GM15510 (cell line): ENCODE data around the gene ATRX.
A peak's percentile ranks its signal among the peaks of the same experiment; 100 is the strongest.

Experiments
- POLR2A ChIP-seq: IDR thresholded peaks from 3 replicates; pipeline ENCODE4 v1.6.1; 2011; ENCODE audit warnings: borderline replicate concordance; ENCODE audit not compliant: insufficient read length; ENCODE audit errors: extremely low read depth

Gene ATRX, protein sequence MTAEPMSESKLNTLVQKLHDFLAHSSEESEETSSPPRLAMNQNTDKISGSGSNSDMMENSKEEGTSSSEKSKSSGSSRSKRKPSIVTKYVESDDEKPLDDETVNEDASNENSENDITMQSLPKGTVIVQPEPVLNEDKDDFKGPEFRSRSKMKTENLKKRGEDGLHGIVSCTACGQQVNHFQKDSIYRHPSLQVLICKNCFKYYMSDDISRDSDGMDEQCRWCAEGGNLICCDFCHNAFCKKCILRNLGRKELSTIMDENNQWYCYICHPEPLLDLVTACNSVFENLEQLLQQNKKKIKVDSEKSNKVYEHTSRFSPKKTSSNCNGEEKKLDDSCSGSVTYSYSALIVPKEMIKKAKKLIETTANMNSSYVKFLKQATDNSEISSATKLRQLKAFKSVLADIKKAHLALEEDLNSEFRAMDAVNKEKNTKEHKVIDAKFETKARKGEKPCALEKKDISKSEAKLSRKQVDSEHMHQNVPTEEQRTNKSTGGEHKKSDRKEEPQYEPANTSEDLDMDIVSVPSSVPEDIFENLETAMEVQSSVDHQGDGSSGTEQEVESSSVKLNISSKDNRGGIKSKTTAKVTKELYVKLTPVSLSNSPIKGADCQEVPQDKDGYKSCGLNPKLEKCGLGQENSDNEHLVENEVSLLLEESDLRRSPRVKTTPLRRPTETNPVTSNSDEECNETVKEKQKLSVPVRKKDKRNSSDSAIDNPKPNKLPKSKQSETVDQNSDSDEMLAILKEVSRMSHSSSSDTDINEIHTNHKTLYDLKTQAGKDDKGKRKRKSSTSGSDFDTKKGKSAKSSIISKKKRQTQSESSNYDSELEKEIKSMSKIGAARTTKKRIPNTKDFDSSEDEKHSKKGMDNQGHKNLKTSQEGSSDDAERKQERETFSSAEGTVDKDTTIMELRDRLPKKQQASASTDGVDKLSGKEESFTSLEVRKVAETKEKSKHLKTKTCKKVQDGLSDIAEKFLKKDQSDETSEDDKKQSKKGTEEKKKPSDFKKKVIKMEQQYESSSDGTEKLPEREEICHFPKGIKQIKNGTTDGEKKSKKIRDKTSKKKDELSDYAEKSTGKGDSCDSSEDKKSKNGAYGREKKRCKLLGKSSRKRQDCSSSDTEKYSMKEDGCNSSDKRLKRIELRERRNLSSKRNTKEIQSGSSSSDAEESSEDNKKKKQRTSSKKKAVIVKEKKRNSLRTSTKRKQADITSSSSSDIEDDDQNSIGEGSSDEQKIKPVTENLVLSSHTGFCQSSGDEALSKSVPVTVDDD (N-terminal part only)

DNA sequence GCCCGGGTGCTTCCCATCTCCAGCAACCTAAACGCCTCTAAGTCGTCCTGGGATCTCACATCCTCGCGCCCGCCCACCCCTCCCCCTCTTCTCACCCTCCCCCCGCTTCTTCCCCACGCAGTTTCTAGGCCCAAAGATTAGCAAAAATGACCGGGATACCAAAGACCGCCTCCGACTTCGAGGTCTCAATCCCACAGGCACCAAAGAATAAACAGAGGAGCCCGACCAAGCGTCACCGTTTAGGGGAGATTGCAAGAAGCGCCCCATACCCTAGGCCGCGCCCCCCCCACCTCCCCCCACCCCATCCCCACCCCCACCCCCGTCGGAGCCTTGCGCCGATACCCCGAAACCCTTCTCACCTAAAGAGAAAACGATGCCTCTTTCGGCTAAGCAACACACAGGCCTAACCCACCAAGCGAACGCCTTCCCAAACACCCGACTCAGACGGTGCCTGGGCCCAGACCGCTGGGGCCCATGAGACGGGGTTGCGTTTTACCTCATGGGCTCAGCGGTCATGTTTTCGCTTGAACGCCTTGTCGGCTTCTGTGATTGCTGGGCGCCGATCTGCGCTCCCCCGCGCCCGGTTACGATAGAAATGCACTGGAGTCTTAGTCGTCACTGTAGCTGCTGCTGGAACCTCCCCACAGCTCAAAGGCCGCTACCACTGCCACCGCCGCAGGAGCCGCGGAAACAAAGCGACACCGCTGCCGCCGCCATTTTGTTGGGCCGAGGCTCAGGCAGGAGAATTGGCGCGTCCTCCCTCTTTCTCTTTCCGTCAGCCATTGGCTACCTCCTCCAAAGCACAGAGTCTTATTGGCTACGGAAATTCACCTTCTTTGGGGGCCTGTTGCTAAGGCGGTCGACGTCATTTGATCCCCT, at the start of gene ATRX:
Gene ATRX (minus strand): TSS at position 731 of the 879 bp plus-strand sequence. CDS start 215 bp downstream, at position 516.
- peak; percentile 76 for TF ChIP-seq POLR2A

DNA sequence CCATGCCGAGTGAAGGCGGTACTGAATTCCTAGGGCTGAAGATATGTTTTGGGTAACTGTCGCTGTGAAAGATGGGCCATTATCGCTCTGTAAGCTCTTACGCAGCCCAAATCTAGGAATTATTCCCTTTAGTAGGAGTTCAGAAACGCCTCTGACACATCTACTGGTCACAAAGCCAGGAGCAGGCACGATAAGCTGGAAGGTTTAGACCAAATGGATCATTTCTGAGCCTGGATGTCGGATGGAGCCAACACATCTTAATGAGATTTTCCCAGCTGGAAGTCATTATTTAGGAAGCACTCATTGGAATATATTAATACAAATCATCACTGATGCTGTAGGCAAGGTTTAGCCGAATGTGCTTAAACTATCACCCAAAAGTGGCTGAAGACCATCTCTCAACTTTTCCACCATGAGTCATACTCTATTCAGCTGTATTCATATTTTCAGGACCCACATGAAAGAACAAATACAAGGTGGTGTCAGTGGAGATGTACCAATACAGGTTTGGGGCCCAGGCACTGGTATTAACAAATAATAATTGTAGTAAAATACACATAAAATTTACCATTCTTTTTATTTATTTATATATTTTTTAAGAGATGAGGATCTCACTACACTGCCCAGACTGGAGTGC, 34.2 kb upstream of the ATRX start:
- TF ChIP-seq POLR2A = no peak

DNA sequence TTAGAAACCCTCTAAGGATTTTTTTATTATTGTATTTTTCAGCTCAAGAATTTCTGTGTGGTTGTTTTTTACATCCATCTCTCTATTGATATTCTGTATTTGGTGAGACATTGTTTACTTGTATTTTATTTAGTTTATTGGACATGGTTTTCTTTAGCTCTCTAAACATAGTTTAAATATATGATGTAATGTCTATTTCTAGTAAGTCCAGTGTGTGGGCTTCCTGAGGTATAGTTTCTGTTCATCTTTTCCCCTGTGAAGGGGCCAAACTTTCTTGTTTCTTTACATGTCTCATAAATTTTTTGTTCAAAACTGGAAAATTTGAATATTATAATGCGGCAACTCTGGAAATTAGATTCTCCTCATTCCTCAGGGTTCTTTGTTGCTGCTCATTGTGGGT, 28.2 kb upstream of the ATRX start:
- no peak for TF ChIP-seq POLR2A

DNA sequence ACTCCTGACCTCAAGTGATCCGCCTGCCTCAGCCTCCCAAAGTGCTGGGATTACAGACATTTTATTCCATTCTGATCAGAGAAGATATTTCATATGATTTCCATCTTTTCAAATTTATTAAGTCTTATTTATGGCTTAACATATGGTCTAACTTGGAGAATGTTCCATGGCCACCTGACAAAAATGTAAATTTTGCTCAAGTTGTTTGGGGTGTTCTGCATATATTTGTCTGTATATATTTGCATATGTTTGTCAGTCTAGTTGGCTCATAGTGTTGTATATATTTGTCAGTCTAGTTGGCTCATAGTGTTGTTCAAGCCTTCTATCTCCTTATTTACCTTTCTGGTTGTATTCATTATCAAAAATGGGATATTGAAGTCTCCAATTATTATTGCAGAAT, 16.2 kb upstream of the ATRX start:
- TF ChIP-seq POLR2A = no peak

DNA sequence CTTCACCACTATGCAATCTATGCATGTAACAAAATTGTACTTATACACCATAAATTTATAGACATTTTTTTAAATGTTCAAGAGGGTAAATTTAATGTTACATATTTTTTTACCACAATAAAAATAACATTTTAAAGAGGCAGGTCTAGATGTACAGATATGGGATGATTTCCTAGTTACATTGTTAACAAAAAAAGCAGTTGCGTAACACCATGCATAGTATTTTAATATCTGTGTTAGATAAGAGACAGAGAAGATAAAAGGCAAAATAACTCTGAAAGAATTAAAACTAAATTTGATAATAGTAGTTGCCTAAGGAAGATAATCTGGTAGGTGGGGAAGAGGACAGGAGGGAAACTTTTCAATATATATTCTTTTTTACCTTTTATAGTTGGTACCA, 9.1 kb upstream of the ATRX start:
- TF ChIP-seq POLR2A = no peak

DNA sequence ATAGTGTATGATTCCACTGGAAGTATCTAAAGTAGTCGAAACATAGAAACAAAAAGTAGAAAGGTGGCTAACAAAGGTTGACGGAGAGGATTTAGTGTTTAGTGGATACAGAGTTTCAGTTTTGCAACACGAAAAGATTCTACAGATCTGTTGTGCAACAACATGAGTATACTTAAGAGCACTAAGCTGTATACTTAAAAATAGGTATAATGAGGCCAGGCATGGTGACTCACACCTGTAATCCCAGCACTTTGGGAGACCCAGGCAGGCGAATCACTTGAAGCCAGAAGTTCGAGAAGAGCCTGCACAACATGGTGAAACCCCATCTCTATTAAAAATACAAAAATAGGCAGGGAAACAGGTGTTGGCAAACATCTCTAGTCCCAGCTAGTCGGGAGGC, 7.9 kb upstream of the ATRX start:
- TF ChIP-seq POLR2A = no peak

DNA sequence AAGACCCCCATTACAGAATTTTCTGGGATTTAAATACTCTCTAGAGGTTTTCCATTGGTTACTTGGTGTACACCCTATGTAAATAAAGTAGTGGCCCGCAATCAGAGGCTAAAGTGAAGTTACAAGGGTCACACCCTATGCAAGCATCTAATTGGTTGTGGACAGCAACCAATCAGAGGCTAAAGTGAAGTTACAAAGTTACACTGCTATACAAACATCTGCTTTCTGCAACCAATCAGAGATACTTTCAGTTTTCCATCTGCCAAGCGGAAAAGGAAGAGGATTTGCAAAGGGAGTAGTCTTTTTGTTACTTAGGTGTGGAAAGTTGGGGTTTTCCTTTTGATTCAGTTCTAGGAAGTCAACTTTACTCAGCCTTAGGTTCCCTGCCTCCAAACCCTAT, 2.0 kb upstream of the ATRX start:
- TF ChIP-seq POLR2A = no peak

DNA sequence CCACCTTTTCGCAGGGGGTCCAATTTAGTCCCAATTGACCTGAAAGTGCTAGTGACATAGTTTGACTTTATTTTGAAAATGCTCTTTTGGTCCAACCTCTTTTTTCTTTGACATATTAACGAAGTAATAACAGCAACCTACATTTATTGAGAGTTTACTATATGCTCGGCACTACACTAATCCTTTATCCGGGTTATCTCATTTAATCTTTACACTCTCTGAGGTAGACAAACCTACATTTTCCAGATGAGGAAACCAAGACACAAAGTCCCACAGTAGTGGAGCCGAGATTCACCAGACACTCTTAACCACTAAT, 307 bp upstream of the ATRX start:
- no peak for TF ChIP-seq POLR2A

DNA sequence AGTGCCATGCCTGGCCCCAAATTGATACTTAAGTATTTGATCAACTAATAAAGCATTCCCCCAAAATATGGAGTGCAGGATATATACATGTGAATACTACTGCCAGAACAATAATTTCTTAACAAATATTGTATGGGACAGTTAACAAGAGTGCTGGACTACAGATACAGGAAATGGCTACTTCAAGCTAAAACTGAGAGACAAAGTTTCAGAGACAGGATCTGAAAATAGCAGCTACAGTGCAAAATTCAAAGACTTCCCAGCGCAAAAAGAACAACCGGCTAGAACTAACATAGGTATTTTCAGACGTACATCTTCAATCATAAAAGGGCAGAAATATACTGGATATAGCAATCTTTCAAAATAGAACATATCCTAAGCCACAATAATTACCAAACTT, 6.3 kb downstream of the ATRX start:
- TF ChIP-seq POLR2A = no peak

DNA sequence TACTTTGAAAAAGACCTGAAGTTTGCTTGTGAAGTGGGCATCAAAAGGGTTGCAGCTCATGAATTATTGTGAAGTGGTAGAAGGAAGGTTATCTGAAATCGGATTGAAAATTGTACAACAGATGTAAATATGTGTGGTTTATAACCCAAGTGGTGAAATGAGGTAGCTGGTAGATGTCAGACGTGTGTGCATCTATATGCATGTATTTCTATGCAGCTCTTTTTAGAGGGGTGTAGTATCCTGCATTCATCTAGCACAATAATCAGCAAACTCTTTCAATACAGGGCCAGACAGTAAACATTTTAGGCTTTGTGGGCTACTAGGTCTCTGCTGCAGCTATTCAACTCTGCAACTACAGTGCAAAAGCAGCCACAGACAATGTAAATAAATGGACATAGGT, 9.4 kb downstream of the ATRX start:
- no peak for TF ChIP-seq POLR2A

DNA sequence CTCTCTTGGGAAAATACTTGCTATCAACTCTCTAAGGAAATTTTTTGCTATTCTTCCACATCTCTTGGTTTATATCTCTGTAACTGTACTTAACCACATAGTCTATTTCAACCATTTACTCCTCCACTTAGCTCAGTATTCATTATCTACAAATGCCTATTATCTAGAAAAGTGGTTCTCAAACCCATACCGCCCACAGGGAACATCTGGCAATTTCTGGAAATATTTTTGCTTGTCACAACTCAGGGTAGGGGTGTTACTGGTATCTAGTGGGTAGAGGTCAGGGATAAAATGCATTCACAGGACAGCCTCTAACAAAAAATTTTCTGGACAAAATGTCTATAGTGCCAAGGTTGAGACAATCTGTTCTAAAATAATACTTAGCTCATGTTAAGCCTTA, 14.4 kb downstream of the ATRX start:
- TF ChIP-seq POLR2A = no peak

DNA sequence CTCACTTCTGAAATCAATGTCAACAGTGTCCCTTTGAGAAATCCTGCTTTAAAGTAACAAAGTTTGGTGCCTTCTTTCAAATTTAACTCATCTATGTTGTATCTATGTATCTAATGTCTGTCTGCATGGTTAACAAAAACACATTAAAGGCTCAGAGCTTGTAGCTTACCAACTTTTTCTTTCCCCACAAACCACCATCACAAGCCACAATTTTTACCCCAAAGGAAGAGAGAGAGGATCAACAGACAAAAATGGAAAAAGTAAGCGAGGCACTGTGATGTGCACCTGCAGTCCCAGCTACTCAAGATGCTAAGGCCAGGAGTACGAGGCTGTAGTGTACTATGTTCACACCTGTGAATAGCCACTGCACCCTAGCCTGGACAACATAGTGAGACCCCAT, 17.2 kb downstream of the ATRX start:
- TF ChIP-seq POLR2A = no peak

DNA sequence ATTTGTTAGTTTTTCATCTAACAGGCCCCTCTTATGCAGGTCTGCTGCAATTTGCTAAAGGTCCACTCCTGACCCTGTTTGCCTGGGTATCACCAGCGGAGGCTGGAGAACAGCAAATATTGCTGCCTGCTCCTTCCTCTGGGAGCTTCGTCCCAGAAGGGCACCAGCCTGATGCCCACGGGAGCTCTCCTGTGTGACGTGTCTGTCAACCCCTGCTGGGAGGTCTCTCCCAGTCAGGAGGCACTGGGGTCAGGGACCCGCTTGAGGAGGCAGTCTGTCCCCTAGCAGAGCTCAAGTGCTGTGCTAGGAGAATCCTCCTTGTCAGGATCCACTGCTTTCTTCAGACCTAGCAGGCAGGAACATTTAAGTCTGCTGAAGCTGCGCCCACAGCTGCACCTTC, 30.5 kb downstream of the ATRX start:
- TF ChIP-seq POLR2A = no peak

DNA sequence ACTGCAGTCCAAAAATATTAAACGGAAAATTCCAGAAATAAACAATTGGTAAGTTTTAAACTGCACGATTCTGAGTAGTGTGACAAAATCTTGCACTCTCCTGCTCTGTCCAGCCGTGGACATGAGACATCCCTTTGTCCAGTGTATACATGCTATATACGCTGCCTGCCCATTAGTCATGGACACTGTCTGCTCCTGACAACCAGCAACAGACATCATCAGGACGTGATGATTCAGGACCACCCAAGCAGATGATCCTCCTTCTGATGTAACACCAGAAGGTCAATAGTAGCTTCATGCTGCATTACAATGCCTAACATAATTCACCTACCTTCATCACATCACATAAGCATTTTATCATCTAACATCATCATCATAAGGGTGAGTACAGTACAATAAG, 36.3 kb downstream of the ATRX start:
- TF ChIP-seq POLR2A = no peak

DNA sequence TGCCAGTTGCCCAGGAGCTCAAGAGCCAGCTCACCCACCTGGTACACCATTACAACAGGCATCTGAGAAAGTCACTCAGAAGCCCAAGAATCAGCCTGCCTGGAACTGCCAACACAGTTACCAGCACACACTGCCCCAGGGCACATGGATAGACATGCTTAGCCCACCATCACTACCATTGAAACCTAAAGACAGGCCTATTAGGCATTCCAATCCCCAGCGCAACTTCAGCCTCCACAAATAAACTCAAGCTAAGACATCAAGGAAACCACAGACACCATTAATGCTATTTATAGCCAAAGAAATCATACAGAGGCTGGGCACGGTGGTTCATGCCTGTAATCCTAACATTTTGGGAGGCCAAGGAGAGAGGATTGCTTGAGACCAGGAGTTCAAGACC, 42.3 kb downstream of the ATRX start:
- no peak for TF ChIP-seq POLR2A
